ENCODE measurements around the gene MAPKBP1.

DNA sequence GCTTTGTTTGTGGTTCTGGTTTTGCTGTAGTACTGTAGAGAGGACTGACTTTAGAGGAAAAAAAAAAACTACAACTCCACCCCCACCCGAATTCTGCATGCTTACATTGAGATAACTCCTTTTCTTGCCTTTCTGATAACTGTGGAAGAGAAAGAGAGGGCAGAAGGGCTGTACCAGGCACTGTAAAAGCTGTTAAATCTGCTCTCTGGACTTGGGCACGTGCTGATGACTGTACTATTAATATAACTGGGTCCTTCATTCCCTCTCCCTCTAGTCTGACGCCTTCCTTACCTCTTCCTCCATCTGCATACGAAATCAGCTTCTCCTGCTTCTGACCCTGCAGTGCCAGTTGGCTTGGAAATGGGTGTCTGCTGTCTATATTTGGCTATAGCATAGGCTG, 15.0 kb downstream of the MAPKBP1 start:
- TF ChIP-seq, protein P1, sequence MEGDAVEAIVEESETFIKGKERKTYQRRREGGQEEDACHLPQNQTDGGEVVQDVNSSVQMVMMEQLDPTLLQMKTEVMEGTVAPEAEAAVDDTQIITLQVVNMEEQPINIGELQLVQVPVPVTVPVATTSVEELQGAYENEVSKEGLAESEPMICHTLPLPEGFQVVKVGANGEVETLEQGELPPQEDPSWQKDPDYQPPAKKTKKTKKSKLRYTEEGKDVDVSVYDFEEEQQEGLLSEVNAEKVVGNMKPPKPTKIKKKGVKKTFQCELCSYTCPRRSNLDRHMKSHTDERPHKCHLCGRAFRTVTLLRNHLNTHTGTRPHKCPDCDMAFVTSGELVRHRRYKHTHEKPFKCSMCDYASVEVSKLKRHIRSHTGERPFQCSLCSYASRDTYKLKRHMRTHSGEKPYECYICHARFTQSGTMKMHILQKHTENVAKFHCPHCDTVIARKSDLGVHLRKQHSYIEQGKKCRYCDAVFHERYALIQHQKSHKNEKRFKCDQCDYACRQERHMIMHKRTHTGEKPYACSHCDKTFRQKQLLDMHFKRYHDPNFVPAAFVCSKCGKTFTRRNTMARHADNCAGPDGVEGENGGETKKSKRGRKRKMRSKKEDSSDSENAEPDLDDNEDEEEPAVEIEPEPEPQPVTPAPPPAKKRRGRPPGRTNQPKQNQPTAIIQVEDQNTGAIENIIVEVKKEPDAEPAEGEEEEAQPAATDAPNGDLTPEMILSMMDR (conservative IDR thresholded peaks at IDR 0.05; ENCODE audit: low read depth, low read length): no peak
- TF ChIP-seq EZH2 (IDR thresholded peaks at IDR 0.05; ENCODE audit: borderline replicate concordance, low read depth, low read length, poor library complexity, severe bottlenecking): no peak

Measured in A673 (cell line).